ENCODE data around the gene RIT1. TPM values are rescaled to one million over a fixed set of nuclear protein-coding genes. Genes with fewer than 3 reads are reported as not detected.

RIT1 gene
- total RNA-seq, 1 donor from 2014 or later, result 38.3 TPM

GRCh38 chr1:155952505-155952890 lies 41.3 kb upstream of the RIT1 start:
- no peak overlapping the region for H3K4me3 ChIP-seq
- no peaks in the 10 kb centered on the region for H3K9me3 ChIP-seq
- H3K27ac ChIP-seq, result no peak overlapping the region
- no peak for DNase-seq (ENCODE audit: extremely low spot score in 2 of 2)
- H3K27me3 ChIP-seq, result no peaks in the 10 kb centered on the region
- intact Hi-C loops (cut with DNase I), result no loop called here
- TF ChIP-seq, protein P1, sequence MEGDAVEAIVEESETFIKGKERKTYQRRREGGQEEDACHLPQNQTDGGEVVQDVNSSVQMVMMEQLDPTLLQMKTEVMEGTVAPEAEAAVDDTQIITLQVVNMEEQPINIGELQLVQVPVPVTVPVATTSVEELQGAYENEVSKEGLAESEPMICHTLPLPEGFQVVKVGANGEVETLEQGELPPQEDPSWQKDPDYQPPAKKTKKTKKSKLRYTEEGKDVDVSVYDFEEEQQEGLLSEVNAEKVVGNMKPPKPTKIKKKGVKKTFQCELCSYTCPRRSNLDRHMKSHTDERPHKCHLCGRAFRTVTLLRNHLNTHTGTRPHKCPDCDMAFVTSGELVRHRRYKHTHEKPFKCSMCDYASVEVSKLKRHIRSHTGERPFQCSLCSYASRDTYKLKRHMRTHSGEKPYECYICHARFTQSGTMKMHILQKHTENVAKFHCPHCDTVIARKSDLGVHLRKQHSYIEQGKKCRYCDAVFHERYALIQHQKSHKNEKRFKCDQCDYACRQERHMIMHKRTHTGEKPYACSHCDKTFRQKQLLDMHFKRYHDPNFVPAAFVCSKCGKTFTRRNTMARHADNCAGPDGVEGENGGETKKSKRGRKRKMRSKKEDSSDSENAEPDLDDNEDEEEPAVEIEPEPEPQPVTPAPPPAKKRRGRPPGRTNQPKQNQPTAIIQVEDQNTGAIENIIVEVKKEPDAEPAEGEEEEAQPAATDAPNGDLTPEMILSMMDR (IDR thresholded peaks at IDR 0.05), result no peak
- H3K36me3 ChIP-seq, result peaks cover 10 to 95% of the 10 kb centered on the region in 2 donors
- no peaks in the 10 kb centered on the region for H3K4me1 ChIP-seq

GRCh38 chr1:155951753-155952504 lies 40.8 kb upstream of the RIT1 start:
- no peak for TF ChIP-seq POLR2A (IDR thresholded peaks at IDR 0.05)
- TF ChIP-seq POLR2AphosphoS5 (IDR thresholded peaks at IDR 0.05; ENCODE audit: insufficient read depth in 1 of 2, low read depth in 1 of 2), result peak in 1 of 2 donors; percentile 6
- TF ChIP-seq, protein P1 (IDR thresholded peaks at IDR 0.05), result no peak
- H3K36me3 ChIP-seq, result peaks cover 7 to 93% of the 10 kb centered on the region in 2 donors
- intact Hi-C loops (cut with DNase I), result no loop called here
- no peak overlapping the region for H3K4me3 ChIP-seq
- no peak overlapping the region for H3K27ac ChIP-seq
- H3K9me3 ChIP-seq, result no peaks in the 10 kb centered on the region
- no peaks in the 10 kb centered on the region for H3K4me1 ChIP-seq
- no peaks in the 10 kb centered on the region for H3K27me3 ChIP-seq
- DNase-seq (ENCODE audit: extremely low spot score in 2 of 2), result no peak

DNA sequence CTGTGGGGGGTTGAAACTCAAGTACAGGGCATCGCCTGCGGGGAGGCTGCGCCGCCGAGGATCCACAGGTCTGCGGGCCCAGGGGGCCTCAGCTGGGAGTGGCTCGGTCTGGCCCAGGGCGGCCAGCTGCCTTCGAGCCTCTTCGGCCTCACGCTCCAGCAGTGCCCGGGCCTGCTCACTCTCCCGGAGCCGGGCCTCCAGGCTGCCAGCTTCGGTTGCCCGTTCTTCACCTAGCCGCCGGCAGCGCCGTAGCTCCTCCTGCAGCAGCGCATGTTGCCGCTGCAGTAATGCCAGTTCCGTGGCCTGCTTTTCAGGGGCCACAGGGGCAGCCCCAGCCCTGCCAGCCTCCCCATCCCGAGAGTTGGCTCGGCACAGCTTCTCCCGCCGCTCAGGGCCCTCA lies 39.7 kb upstream of the RIT1 start:
- Histone ChIP-seq H3K4me3 (no peak overlapping the region), H3K36me3 (peaks cover 3 to 82% of the 10 kb centered on the region in 2 donors), H3K9me3 (no peaks in the 10 kb centered on the region), H3K4me1 (no peaks in the 10 kb centered on the region), H3K27ac (no peak overlapping the region), H3K27me3 (no peaks in the 10 kb centered on the region)
- intact Hi-C loops (cut with DNase I), result no loop called here
- TF ChIP-seq POLR2AphosphoS5 (IDR thresholded peaks at IDR 0.05; ENCODE audit: insufficient read depth in 1 of 2, low read depth in 1 of 2), result no peak
- TF ChIP-seq, protein P1 (IDR thresholded peaks at IDR 0.05), result no peak
- TF ChIP-seq POLR2A (IDR thresholded peaks at IDR 0.05), result no peak
- no peak for DNase-seq (ENCODE audit: extremely low spot score in 2 of 2)

GRCh38 chr1:155947741-155948140 lies 36.6 kb upstream of the RIT1 start:
- H3K36me3 ChIP-seq, result peaks cover 0 to 55% of the 10 kb centered on the region in 2 donors
- no peaks in the 10 kb centered on the region for H3K27me3 ChIP-seq
- TF ChIP-seq POLR2AphosphoS5 (IDR thresholded peaks at IDR 0.05; ENCODE audit: insufficient read depth in 1 of 2, low read depth in 1 of 2) (no peak), POLR2A (IDR thresholded peaks at IDR 0.05) (no peak)
- TF ChIP-seq, protein P1 (IDR thresholded peaks at IDR 0.05), result no peak
- H3K27ac ChIP-seq, result no peak overlapping the region
- intact Hi-C loops (cut with DNase I), result no loop called here
- DNase-seq (ENCODE audit: extremely low spot score in 2 of 2), result no peak
- no peaks in the 10 kb centered on the region for H3K9me3 ChIP-seq
- peaks cover 9% of the 10 kb centered on the region for H3K4me1 ChIP-seq
- H3K4me3 ChIP-seq, result no peak overlapping the region

DNA sequence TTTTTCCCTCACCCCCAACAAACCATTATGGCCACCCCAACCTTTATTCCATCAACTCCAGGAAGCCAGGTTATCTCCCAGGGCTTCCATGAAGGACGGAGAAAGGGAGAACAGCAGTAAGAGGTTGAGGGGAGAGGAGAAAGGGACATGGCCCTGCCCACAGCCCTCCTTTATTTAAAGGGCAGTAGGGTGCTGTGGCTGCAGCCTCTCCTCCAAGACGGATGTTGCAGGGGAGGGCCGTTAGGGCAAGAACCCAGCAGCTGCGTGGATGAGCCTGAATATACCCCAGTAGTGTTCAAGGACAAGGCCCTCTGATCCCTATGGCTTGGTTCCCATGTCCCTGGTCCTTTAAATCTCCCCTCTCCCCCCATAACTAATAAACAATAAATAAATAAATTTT lies 36.1 kb upstream of the RIT1 start:
- H3K27me3 ChIP-seq, result no peaks in the 10 kb centered on the region
- TF ChIP-seq POLR2AphosphoS5 (IDR thresholded peaks at IDR 0.05; ENCODE audit: insufficient read depth in 1 of 2, low read depth in 1 of 2) (no peak), POLR2A (IDR thresholded peaks at IDR 0.05) (no peak)
- TF ChIP-seq, protein P1 (IDR thresholded peaks at IDR 0.05), result no peak
- intact Hi-C loops (cut with DNase I), result no loop called here
- no peaks in the 10 kb centered on the region for H3K9me3 ChIP-seq
- H3K27ac ChIP-seq, result no peak overlapping the region
- H3K36me3 ChIP-seq, result peaks cover 0 to 51% of the 10 kb centered on the region in 2 donors
- H3K4me1 ChIP-seq, result peaks cover 13% of the 10 kb centered on the region
- no peak for DNase-seq (ENCODE audit: extremely low spot score in 2 of 2)
- no peak overlapping the region for H3K4me3 ChIP-seq

All from vagina (tissue), 2 donors.